Loucy (cell line): ENCODE data around the gene ATRNL1.

Experiments used
- H2AFZ ChIP-seq: fragments of 200-600 bp; sonication (generic); 2 replicates; pipeline ENCODE4 v1.6.0; 2016; ENCODE audit warnings: antibody characterized with exemption, mild to moderate bottlenecking, low read length, moderate library complexity
- H3F3A ChIP-seq: fragments of 200-600 bp; 2 replicates; pipeline ENCODE4 v1.6.0; 2016; ENCODE audit warnings: antibody characterized with exemption, low read depth, mild to moderate bottlenecking
- H3K27me3 ChIP-seq: fragments of 200-600 bp; sonication (generic); 2 replicates; pipeline ENCODE4 v1.6.1; 2014; ENCODE audit warnings: low read length, mild to moderate bottlenecking; ENCODE audit not compliant: insufficient read depth, poor library complexity, severe bottlenecking
- H3K36me3 ChIP-seq: fragments of 200-600 bp; sonication (generic); 2 replicates; pipeline ENCODE4 v1.6.1; 2016; ENCODE audit warnings: low read length; ENCODE audit not compliant: insufficient read depth
- H3K4me1 ChIP-seq: fragments of 200-600 bp; sonication (generic); 2 replicates; pipeline ENCODE4 v1.5.1; 2014; ENCODE audit warnings: low read length, mild to moderate bottlenecking; ENCODE audit not compliant: insufficient read depth, poor library complexity, severe bottlenecking
- H3K4me2 ChIP-seq: fragments of 200-600 bp; sonication (generic); 2 replicates; pipeline ENCODE4 v1.6.0; 2014; ENCODE audit warnings: antibody characterized with exemption, low read length, low read depth, mild to moderate bottlenecking; ENCODE audit not compliant: poor library complexity, severe bottlenecking
- H3K4me3 ChIP-seq: fragments of 200-600 bp; sonication (generic); 2 replicates; pipeline ENCODE4 v1.5.1; 2014; ENCODE audit warnings: low read length, mild to moderate bottlenecking, mixed read lengths; ENCODE audit not compliant: poor library complexity, severe bottlenecking
- H3K79me2 ChIP-seq: fragments of 200-600 bp; sonication (generic); 2 replicates; pipeline ENCODE4 v1.6.1; 2014; ENCODE audit warnings: low read length; ENCODE audit not compliant: insufficient read depth
- H3K9ac ChIP-seq: fragments of 200-600 bp; sonication (generic); 2 replicates; pipeline ENCODE4 v1.6.0; 2014; ENCODE audit warnings: mild to moderate bottlenecking, low read depth, low read length, moderate library complexity; ENCODE audit not compliant: poor library complexity, severe bottlenecking
- H3K9me2 ChIP-seq: fragments of 200-600 bp; sonication (generic); replicated peaks from 2 replicates; pipeline ENCODE4 v1.6.1; 2016; ENCODE audit warnings: low read depth, low read length, mixed read lengths
- H3K9me3 ChIP-seq: fragments of 200-600 bp; sonication (generic); 2 replicates; pipeline ENCODE4 v1.6.1; 2014; ENCODE audit warnings: mild to moderate bottlenecking, antibody characterized with exemption, low read length, low read depth; ENCODE audit not compliant: insufficient read depth
- H4K20me1 ChIP-seq: fragments of 200-600 bp; sonication (generic); 2 replicates; pipeline ENCODE4 v1.6.0; 2014; ENCODE audit warnings: antibody characterized with exemption, low read length, mild to moderate bottlenecking; ENCODE audit not compliant: insufficient read depth, poor library complexity, severe bottlenecking
- CTCF ChIP-seq: fragments of 200-600 bp; sonication (generic); conservative IDR thresholded peaks from 2 replicates; pipeline ENCODE4 v1.5.1; 2014; ENCODE audit warnings: mild to moderate bottlenecking, antibody characterized with exemption, low read length
- EZH2phosphoT487 ChIP-seq: fragments of 200-600 bp; IDR thresholded peaks from 2 replicates; pipeline ENCODE4 v1.6.1; 2018; ENCODE audit warnings: antibody characterized with exemption, mild to moderate bottlenecking, moderate library complexity, borderline replicate concordance

ATRNL1 gene

GRCh38 chr10:115045499-115045898 lies 47.7 kb upstream of the ATRNL1 start:
- Histone ChIP-seq H3K27me3 (no peaks in the 10 kb centered on the region), H3K36me3 (no peaks in the 10 kb centered on the region), H3F3A (no peaks in the 10 kb centered on the region), H3K79me2 (no peaks in the 10 kb centered on the region), H4K20me1 (no peaks in the 10 kb centered on the region), H3K9me3 (no peaks in the 10 kb centered on the region), H3K4me3 (no peak overlapping the region), H3K9ac (no peak overlapping the region), H3K9me2 (no peaks in the 10 kb centered on the region), H3K4me1 (no peaks in the 10 kb centered on the region), H3K4me2 (no peak overlapping the region), H2AFZ (no peak overlapping the region)
- TF ChIP-seq EZH2phosphoT487: no peak
- TF ChIP-seq CTCF: no peak

GRCh38 chr10:115046686-115047236 lies 46.4 kb upstream of the ATRNL1 start:
- no peak for TF ChIP-seq CTCF
- no peak for TF ChIP-seq EZH2phosphoT487
- Histone ChIP-seq H3K4me1 (peaks cover 6% of the 10 kb centered on the region), H3K4me3 (no peak overlapping the region), H3K27me3 (no peaks in the 10 kb centered on the region), H2AFZ (no peak overlapping the region), H3K79me2 (no peaks in the 10 kb centered on the region), H3K9me3 (no peaks in the 10 kb centered on the region), H3K4me2 (no peak overlapping the region), H3K9ac (no peak overlapping the region), H3F3A (no peaks in the 10 kb centered on the region), H4K20me1 (no peaks in the 10 kb centered on the region), H3K9me2 (no peaks in the 10 kb centered on the region), H3K36me3 (no peaks in the 10 kb centered on the region)

- peaks cover 13% of the 10 kb centered on the region for H3K4me1 ChIP-seq
- H3F3A ChIP-seq: no peaks in the 10 kb centered on the region
- no peak overlapping the region for H3K9ac ChIP-seq
- no peak overlapping the region for H3K4me2 ChIP-seq
- H3K79me2 ChIP-seq: no peaks in the 10 kb centered on the region
- H2AFZ ChIP-seq: no peak overlapping the region
- no peak overlapping the region for H3K4me3 ChIP-seq
- no peaks in the 10 kb centered on the region for H4K20me1 ChIP-seq
- H3K9me2 ChIP-seq: no peaks in the 10 kb centered on the region
- H3K27me3 ChIP-seq: no peaks in the 10 kb centered on the region
- H3K36me3 ChIP-seq: no peaks in the 10 kb centered on the region
- TF ChIP-seq EZH2phosphoT487 (no peak), CTCF (no peak)
- no peaks in the 10 kb centered on the region for H3K9me3 ChIP-seq
Observed at GRCh38 chr10:115047705-115048104, 45.5 kb upstream of the ATRNL1 start.
